HPDE6-E6E7 (cell line): Measurements from ENCODE around the gene TMEM129.

Experiments
- DNase-seq: peaks from one replicate; pipeline ENCODE4 v3.0.0; 2011; ENCODE audit warnings: missing footprints; ENCODE audit errors: extremely low spot score

The TMEM129 gene

DNA sequence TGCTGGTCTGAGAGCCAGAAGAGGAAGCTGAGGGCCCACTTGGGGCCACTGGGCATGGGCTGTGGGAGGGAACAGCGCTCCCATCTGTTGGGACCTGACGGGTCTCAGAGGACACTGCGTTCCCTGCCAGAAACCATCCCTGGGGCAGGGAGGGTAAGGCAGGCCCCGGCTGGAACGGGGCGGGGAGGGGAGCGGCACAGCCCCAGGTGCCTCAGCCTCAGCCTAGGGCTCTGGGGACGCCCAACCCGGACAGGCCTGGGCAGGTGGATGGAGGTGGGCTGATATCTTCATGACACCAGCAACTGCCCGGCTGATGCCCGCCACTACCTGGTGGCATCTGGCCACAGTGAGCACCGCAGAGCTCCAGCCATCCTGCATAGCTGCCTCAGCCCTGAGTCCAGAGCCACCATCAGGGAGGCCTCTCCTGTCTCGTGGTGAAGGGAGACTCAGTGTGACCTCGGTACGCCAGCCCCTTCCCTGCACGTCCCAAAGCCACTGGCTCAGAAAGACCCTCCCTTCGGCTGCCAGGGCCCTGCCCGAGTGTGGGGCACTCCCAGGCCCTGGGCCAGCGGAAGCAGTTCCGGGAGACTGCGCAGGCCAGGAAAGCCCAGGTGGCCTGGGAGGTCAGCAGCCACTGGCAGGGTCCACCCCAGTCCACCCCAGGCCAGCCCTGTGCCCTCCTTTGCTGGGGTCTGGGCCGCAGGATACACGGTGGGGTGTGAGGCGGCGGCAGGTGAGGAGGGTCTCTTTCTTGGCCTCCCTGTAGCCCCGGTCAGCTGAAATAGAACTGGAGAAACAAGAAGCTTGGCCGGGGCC, 37.4 kb upstream of the TMEM129 start:
- DNase-seq: peak; percentile 46

DNA sequence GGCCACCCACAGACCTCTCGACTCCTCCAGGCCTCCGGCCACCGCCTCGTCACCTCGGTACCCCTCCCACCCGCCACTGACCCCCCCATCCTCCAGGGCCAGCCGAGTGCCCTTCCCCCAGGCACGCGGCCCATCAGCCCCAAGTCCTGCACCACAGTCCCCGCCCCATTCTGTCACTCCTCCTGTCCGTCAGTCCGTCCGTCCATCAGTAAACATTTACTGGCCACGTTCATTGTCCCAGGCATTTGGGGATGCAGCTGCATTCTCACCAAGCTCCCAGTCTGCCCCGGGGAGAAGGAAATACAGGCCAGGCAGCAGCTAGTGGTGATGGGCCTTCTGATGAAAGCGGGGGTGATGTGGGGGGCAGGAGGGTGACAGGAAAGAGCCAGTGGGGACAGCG, 36.7 kb upstream of the TMEM129 start:
- no peak for DNase-seq

DNA sequence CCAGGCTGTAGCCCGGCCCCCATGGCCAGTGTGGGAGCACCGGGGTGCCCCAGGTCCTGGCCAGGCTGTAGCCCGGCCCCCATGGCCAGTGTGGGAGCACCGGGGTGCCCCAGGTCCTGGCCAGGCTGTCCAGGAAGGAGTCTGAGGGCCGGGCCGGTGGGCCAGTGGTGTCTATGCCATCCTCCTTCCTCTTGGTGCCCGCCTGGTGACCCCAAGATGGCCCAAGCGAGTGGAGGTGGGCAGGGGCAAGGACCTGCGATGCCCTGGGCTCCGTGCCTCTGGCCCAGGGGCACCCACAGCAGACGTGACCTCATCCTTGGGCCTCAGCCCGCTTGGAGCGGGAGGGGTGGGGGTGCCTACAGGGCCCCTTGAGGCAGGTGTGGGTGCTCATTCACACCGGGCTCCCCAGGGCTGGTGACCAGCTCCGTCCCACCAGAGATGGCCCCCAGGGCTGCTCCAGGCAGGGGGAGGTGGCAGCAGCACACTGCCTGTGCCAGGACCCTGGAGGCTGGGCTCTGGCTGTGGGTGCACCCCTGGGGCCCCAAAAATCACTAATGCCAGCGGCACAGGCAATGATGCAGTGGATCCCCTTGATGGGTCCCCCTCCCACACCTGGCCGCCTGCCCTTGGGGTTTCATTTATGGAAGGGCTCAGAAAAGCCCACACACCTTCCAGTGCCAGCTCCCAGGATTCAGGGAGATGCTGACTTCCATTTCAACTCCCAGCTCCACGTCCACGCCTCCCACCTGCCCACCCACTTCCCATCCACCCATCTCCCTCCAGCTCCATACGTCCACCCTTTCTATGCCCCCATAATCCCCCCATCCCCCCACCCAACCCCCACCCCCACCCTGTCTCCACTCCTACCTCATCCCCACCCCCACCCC, 36.0 kb upstream of the TMEM129 start:
- DNase-seq: no peak

DNA sequence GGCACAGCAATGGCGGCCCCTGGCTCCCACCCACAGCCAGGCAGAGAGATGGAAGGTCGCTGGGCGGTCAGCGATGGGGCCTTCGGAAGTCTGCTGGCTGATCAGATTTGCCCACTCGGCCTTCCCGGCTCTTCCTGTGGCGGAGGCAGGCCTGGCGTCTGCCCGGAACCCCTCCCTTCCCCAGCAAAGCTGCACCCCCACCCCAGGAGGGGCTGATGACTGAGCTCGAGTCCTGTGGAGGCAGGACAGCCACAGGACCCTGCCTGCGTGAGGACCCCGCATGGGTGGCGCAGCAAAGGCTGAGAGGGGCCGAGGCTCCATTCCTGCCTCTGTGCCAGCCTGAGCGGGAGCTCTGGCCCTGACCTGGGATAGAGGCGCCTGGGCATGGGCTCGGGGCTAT, 35.0 kb upstream of the TMEM129 start:
- DNase-seq: no peak

DNA sequence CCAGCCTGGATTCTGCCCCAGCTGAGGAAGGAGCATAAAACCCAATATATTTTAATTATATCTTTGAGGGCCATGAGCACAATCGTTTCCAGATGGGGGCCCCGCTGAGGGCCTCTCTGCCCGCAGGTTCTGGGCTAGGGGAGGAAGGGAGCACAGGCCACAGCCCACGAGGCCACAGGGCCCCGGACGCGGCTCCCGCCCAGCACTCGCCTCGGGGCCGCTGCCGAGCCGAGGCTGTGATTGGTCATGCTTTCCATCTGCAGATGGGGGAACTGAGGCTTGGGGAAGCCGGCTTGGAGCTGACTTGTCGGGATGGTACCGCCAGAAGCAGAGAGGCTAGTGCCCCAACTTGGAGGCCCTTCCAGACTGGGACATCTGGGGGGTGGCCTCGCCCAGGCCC, 34.2 kb upstream of the TMEM129 start:
- DNase-seq: no peak

DNA sequence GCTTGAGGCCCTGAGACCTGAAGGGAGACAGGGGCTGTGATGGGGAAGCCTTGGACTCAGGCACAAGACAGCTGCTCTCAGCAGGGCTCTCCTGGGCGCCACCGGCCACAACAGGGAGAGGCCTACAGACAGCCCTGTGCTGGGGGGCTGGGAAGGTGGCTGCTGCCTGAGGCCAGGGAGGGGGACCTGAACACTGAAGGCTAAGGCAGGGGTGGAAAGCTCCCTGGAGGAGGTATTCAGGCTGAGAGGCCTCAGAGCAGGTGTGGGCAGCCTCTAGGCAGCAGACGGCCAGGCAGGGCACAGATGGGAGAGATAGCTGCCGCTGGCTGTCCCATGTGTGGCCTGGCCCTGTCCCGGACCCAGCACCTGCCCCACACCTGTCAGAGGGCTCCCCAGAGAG, 33.2 kb upstream of the TMEM129 start:
- DNase-seq: no peak

DNA sequence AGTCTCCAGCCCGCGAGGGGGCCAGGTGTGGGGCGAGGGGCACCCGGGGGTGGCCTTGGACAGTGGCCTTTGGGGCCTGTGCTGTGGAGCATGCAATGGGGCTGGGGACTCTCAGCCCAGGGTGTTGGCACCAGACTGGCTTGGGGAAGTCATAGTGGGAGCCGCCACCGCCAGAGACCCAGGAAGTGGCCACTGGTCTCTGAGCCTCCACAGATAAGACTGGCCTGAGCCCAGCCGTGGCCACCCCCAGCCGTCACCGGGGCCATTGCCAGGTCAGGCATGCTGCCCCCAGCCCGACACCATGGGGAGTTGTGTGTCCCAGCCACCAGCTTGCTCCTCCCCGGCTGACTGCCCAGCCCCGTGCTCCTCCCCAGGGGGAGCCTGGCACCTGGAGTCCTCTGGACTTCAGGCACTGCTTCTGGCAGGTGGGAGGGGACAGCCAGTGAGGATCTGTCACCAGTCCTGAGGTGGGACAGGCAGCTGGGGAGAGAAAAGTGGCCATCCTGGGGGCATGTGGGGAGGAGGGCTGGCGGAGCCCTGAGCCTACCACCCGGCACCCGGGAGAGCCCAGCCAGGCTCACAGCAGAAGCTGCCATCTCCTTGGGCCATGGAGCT, 32.7 kb upstream of the TMEM129 start:
- no peak for DNase-seq

DNA sequence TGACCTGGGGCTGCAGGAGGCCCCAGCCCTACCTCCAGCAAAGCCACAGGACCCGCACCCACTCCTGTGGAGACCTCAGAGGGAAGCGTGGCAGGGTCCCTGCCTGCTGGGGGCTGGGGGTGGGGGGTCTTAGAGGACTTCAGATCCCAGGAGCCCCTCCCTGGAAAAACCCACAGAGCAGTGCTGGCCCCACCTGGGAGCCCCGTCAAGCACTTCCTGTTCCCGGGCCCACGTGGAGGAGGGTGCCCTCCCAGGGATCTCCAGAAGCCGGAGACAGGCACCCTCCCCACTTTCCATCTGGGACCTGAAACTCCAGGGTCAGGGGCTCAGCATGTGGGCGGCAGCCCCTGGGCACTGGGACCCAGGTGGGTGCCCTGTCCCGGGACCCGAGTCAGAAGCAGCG, 32.2 kb upstream of the TMEM129 start:
- DNase-seq: no peak

DNA sequence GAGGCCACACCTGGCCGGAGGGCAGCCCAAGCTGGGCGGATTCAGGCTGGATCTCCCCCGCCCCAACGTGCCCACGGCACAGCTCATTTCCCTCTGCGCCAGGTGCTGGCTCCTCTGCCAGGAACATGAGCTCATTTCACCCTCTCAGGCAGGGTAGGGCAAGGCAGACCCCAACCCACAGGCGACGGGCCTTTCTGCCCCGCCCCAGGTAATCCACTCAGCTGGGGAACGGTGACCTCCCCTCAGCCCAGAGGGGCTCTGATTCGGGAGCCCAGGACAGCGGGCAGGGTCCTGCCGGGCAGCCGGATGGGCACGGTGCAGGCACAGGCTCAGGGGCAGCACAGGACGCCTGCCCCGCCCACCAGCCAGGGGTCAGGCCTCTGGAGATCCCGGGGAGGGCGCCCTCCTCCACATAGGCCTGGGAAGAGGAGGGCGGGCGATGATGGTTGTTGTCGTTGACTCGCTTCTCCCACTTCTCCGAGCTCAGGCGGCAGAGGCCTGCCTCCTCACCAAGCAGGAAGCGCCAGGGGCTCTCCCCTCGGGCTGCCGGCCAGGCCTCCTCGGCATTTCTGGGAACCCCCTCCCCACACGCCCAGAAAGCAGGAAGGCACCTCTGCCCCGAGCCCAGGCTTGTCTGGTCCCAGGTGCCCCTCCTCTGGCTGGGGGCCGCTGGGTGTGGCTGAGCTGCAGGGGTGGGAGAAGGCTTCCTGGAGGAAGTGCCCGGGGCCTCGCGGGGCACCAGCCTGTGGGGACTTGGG, 31.3 kb upstream of the TMEM129 start:
- DNase-seq: peak; percentile 59

DNA sequence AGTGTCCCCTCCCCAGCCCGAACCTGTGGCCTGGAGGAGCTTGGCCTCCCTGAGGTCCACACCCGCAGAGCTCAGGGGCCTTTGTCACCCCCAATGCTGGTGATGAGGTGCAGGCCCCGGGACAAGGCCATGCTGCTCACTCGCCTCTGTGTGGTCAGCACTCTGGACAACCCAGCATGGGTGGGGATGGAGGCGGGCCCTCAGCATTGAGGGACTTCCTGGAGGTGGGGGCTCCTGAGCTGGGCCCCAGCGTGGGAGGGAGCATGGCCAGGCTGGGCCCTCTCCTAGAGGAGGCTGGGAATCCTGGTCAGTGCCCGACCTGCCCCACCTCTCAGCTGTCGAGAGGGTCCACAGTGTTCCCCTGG, 30.8 kb upstream of the TMEM129 start:
- no peak for DNase-seq

DNA sequence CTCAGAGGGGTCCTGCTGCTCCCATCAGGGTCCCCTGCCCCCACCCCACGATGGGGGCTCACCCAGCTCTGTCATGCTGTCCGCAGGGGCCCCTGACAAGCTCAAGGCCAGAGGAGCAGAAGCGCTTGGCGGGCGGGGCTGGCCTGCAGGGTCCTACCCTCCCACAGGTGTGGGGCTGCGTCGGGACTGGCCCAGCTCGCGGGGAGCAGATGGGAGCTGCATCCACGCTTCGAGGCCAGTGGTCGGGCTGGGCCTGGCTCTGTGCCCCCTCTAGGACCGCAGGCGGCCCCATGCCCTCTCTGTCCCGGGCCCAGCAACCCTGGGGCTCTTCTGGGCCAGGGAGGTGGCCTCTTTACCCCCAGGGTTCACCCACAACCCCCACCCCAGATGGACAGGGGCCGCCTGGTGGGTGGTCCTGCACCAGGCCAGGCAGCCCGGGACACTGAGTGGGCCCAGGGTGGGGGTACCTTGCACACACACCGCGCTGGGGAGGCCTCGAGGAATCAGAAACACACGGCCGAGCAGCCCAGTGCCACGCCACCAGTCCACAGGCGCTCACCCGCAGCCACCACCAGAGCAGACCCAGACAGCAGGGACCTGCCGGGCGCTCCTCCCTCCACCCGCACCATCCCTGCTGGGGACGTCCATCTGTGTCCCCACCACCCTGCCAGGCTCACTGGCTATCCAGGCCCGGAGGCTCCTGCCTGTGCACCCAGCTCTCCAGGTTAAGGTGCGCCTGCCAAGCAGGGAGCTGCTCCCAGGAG, 30.2 kb upstream of the TMEM129 start:
- DNase-seq: no peak

DNA sequence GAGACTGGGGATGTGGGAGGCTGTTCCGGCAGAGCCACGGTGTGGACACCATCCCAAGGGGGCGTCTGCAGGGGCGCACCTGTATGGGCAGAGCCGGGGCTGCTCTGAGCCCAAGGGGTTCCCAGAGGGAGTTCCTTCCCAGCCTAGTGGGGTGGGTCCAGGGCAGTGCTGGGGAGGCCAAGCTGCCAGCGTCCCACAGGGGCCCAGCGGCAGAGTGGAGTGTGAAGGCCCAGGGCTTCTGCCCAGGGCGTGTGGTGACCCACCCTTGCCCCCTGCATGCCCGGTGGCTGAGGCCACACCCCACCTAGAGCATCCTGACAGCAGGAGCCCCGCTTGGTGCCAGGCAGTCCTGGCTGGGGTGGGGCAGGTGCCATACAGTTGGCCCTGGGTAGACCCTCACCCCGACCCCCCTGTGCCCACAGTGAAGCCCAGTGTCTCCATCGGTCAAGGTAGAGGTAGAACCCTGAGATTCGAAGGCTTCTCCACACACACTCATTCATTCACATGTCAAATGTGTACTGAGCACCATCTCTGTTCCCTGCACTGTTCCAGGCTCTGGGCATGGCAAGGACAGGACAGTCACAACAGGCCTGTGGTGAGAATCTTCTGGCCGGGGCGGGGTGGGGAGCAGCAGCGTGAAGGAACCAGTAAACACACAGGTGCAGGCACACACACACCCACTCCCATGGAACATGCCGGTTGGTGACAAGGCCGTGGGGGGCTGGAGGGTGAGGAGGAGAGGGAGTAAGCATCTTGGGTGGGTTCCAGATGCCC, 29.4 kb upstream of the TMEM129 start:
- no peak for DNase-seq

DNA sequence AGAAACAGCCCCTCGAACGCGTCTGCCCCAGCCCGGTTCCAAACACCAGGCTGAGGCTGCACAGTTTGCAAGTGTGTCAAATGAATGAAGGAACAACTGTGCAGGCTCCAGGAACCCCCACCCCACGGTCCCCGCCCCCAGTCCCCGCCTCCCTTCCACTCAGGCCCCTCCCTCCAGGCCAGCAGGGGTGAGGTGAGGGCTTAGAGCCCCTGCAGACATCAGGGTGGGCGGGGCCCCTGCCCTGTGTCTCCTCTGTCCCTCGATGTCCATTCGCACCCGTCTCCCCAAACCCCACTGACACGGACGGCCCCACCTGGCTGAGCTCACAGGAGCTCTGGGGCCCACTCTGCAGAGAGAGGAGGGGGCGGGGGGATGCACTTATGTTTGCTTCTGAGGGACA, 28.7 kb upstream of the TMEM129 start:
- no peak for DNase-seq

DNA sequence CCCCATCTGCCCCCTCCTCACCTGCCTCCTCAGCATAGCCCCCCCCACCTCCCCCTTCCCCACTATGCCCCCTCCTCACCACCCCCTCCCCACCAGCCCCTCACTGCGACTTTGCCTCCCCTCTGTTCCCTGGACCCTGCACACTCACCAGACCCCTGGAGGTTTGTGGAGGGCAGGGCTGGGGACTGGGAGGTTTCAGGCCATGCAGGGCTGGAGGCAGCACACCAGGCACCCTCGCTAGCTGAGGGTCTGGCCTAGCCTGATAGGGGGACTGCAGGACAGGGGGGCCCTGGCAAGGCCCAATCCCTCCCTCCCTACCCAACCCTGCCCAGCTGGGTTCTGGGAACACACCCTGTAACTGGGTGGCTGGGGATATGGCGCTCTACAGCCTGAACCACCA, 28.2 kb upstream of the TMEM129 start:
- no peak for DNase-seq

DNA sequence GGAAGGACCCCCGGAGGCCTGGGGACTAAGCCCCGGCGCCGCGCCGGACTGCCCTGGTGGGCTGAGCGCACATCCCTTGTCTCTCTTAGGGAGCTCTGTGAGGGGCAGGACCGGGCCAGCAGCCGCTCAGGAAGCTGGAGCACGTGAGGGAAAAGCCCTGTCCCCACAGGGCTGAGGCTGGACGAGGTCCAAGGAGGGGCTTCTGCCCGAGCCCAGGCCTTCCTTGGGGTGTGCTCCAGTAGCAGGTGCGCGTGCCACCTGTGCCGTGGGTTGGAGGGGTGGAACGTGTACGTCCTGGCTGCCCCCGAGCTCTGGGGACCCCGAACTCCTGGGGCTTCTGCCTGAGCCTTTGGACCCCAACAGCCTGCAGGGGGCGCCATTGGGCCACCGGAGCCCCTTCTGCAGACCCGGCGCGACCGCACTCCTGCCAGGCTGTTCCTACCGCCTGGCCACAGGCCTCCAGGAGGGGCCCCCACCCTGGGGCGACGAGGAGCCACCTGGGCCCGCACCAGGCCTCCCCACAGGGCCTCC, 27.4 kb upstream of the TMEM129 start:
- DNase-seq: peak; percentile 87

DNA sequence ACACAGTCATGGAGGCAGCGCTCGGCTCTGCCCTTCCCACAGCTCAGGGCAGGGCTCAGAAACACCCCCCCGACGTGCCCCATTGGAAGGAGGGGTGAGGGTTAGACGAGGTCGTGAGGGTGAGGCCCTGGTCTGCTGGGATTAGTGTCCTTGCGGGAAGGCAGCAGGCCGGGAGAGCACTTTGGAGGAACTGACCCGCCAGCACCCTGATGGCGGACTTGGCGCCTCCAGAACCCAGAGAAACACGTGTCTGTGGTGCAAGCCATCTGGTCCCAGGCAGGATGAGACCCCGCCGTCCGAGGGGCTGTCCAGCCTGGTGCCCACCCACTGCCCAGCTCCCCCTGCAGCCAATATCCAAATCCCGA, 26.5 kb upstream of the TMEM129 start:
- no peak for DNase-seq

DNA sequence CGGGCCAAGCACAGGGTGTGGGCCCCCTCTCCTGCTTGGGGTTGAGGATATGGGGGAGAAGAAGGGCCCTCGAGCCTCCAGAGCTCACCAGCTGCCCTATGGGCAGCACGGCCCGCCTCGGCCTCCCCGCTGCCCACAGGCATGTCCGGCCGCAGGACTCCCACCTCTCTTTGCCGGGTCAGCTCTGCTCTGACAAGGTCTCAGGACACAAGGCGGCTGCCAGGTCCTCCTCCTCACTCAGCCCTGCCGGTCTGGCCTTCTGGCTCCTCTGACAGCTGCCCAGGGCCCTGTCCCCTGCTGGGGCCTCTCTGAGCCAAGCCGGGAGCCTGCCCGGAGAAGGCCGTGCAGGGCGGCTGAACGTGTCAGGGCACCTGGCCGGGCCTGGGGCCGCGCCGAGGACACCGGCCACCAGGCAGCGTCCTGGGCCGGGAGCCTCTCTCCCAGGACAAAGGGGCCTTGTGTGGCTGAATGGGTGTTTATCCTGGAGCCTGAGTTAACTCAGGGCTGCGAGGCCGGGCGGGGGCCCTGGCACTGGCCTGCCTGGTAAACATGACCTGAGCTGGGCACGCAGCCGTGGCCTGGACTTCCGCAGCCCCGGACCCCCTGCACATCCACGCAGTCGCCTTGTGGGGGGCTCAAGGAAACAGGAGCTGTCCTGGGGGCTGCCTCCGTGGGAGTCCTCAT, 25.9 kb upstream of the TMEM129 start:
- no peak for DNase-seq

DNA sequence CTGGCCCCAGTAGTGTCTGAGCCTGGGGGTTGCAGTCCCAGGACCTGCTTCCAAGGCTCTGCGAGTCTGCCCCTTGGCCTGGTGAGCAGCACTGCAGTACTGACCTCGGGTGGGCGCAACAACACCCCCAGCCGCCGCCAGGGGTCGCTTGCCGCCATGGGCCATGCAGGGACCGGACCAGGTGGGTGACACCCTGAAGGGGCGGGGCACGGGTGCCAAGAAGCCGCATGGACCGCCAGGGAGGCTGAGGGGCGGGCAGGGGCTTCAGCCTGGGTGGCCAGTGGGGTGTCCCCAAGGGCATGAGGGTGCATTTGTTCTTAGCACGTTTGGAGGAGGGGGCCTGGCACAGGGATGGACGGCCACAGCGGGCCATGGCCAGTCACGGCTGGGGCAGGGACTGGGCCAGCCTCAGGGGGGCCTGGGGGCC, 25.2 kb upstream of the TMEM129 start:
- DNase-seq: peak; percentile 53

DNA sequence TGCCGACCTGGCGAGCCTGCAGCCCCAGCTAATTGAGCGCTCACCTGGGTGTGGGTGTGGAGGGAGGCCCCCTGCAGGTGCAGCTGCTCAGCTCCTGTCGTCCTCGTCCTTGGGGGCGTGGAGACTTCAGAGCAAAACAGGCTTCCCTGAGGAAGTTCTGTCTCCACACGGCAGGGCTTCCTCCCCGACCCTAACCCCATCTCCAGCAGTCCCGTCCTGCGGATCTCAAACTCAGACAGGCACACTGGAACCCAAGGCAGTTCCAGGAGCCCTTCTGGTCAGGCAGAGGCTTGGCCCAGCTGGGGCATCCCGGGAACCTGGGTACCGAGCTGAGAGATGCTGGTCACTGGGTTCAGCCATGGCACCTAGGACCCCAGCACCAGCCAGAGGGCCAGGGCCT, 24.6 kb upstream of the TMEM129 start:
- DNase-seq: no peak

DNA sequence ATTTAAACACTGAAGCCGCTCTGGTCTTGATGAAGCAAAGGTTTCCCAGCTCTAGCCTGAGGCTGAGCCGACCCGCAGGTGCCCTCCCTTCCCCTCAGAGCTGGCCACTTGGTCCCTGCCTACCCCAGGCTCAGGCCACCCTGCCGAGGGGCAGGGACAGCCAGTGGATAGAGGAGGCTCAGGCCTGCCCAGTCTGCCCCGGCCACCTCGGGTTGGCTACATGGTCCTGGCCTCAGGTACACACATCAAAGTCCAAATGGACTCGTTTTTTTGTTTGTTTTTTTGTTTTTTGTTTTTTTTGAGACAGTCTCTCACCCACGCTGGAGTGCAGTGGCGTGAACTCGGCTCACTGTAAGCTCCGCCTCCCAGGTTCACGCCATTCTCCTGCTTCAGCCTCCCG, 24.0 kb upstream of the TMEM129 start:
- DNase-seq: no peak
